ENCODE measurements around the gene LSM12. TPM values are rescaled to one million over a fixed set of nuclear protein-coding genes. Genes with fewer than 3 reads are reported as not detected.

Gene LSM12
- total RNA-seq, 2 experiments from 2014 or later = 35.4 to 67.9 TPM

DNA sequence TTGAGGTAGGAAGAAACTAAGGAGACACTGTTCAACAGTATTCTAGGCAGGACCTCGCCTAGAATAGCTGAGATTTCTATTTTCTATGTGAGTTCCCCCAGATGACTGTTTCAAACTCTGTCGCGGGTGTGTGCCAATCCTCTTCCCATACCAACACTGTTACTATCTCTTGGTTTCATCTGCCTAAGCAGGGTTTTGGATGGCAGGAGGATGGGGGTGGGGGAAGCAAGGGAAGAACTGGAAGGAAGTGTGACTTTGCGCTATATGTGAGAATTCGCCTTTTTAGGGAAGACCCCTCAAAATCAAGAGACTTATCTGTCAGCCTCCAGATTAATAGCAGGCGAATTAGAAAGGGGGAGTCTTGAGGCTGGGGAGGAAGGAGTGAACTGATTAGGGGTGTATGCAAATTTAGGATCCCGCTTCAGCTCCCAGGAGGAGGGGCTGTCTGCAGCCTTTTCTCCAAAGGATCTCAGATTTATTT is 3.5 kb upstream of the LSM12 start:
- Histone ChIP-seq H4K20me1 (ENCODE audit: insufficient read depth, low read length) (no peaks in the 10 kb centered on the region), H3K4me2 (ENCODE audit: low read length) (peak overlapping the region; percentile 88), H3K4me1 (ENCODE audit: insufficient read depth, low read length, poor library complexity, severe bottlenecking) (peaks cover 36% of the 10 kb centered on the region), H2AFZ (ENCODE audit: low read length) (peak overlapping the region; percentile 64), H3K9me3 (ENCODE audit: low read length) (no peaks in the 10 kb centered on the region), H3K79me2 (ENCODE audit: insufficient read depth, low read depth, low read length) (peaks cover 23% of the 10 kb centered on the region), H3K9me2 (ENCODE audit: insufficient read depth, low read length) (no peaks in the 10 kb centered on the region), H3K4me3 (ENCODE audit: low read depth, low read length, poor library complexity, severe bottlenecking) (peak overlapping the region; percentile 76), H3K36me3 (ENCODE audit: insufficient read depth, low read length) (peaks cover 5% of the 10 kb centered on the region), H3K27ac (ENCODE audit: low read depth, low read length, poor library complexity, severe bottlenecking) (peak overlapping the region; percentile 67)
- POLR2A ChIA-PET = interaction anchor here (0.6 to 0.9 kb wide), 8 partner anchors 10 to 885 kb away, joined by 3 to 8 read pairs (median 4); no protein-coding TSS in a partner anchor
- BruUV-seq (replicated peaks) = TSS peak; percentile 85
- DNase-seq (ENCODE audit: low spot score) = peak; percentile 12
- CTCF ChIA-PET (ENCODE audit: unreplicated experiment) = no interaction called here
- intact Hi-C loops (cut with micrococcal nuclease; ENCODE audit: unreplicated experiment) = loop anchor here (2.0 to 10.0 kb wide), 5 partner anchors 52 to 277 kb away; partner anchors contain the start of genes GRN, HDAC5, SLC25A39 and TMUB2
- no peak for TF ChIP-seq EZH2phosphoT487 (IDR thresholded peaks at IDR 0.05; ENCODE audit: borderline replicate concordance, low read depth, low read length)
- TF ChIP-seq, protein P1, sequence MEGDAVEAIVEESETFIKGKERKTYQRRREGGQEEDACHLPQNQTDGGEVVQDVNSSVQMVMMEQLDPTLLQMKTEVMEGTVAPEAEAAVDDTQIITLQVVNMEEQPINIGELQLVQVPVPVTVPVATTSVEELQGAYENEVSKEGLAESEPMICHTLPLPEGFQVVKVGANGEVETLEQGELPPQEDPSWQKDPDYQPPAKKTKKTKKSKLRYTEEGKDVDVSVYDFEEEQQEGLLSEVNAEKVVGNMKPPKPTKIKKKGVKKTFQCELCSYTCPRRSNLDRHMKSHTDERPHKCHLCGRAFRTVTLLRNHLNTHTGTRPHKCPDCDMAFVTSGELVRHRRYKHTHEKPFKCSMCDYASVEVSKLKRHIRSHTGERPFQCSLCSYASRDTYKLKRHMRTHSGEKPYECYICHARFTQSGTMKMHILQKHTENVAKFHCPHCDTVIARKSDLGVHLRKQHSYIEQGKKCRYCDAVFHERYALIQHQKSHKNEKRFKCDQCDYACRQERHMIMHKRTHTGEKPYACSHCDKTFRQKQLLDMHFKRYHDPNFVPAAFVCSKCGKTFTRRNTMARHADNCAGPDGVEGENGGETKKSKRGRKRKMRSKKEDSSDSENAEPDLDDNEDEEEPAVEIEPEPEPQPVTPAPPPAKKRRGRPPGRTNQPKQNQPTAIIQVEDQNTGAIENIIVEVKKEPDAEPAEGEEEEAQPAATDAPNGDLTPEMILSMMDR (conservative IDR thresholded peaks at IDR 0.05; ENCODE audit: low read length) = no peak

DNA sequence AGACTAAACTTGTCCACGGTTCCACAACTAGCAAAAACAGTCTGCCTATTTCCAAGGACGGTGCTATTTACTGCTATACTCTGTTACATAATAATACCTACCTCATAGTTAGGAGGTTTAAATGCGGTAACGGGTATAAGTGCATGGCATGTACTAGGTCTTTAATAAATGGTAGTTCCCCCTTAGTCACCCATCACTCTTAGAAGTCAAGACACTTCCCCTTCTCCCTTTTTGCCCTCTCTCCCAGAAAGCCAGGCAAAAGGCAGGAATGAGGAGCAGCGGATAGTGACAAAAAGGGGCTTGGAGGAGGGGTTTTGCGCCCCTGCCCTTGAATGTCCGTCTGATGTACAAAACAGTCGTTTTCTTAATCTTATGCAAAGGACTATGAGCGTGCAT is 1.1 kb upstream of the LSM12 start:
- Histone ChIP-seq H3K9me2 (ENCODE audit: insufficient read depth, low read length) (no peaks in the 10 kb centered on the region), H3K4me2 (ENCODE audit: low read length) (peak overlapping the region; percentile 87), H3K27ac (ENCODE audit: low read depth, low read length, poor library complexity, severe bottlenecking) (peak overlapping the region; percentile 72), H2AFZ (ENCODE audit: low read length) (peak overlapping the region; percentile 73; the same call in 1 of the 2 replicates), H3K36me3 (ENCODE audit: insufficient read depth, low read length) (peaks cover 18% of the 10 kb centered on the region), H4K20me1 (ENCODE audit: insufficient read depth, low read length) (no peaks in the 10 kb centered on the region), H3K79me2 (ENCODE audit: insufficient read depth, low read depth, low read length) (peaks cover 48% of the 10 kb centered on the region), H3K4me1 (ENCODE audit: insufficient read depth, low read length, poor library complexity, severe bottlenecking) (peaks cover 46% of the 10 kb centered on the region), H3K9me3 (ENCODE audit: low read length) (no peaks in the 10 kb centered on the region), H3K4me3 (ENCODE audit: low read depth, low read length, poor library complexity, severe bottlenecking) (peak overlapping the region; percentile 90)
- BruUV-seq (replicated peaks) = no TSS peak
- ChIA-PET POLR2A (no interaction called here), CTCF (ENCODE audit: unreplicated experiment) (no interaction called here)
- intact Hi-C loops (cut with micrococcal nuclease; ENCODE audit: unreplicated experiment) = no loop called here
- no peak for TF ChIP-seq EZH2phosphoT487 (IDR thresholded peaks at IDR 0.05; ENCODE audit: borderline replicate concordance, low read depth, low read length)
- TF ChIP-seq, protein P1 (conservative IDR thresholded peaks at IDR 0.05; ENCODE audit: low read length) = no peak
- DNase-seq (ENCODE audit: low spot score) = no peak

DNA sequence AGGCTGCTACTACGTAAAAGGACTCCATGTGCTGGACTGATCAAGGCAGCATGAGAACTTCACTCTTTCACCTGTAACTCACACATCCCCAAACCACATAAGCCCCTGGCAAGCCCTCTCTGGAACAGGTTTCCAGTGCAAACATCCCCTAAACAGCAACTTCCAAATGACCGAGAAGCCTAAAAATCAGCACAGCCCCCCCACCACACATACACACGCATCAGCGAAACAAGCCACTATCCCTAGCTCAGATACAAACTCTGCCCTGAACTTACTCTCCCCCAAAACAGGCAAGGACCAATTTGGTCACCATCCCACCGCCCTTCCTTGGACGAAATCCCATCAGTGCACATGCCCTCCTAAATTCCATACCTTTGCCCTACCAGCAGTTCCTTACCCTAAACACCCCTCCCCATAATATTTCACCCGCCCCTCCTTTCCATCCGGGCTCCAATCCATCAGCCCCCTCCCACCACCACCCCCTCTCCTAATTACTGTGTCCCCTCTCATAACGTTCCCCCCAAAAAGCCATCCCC is 735 bp downstream of the LSM12 start:
- Histone ChIP-seq H3K4me1 (ENCODE audit: insufficient read depth, low read length, poor library complexity, severe bottlenecking) (peaks cover 35% of the 10 kb centered on the region), H3K79me2 (ENCODE audit: insufficient read depth, low read depth, low read length) (peaks cover 53% of the 10 kb centered on the region), H3K9me2 (ENCODE audit: insufficient read depth, low read length) (no peaks in the 10 kb centered on the region), H3K4me2 (ENCODE audit: low read length) (peak overlapping the region; percentile 87), H3K4me3 (ENCODE audit: low read depth, low read length, poor library complexity, severe bottlenecking) (peak overlapping the region; percentile 90), H2AFZ (ENCODE audit: low read length) (peak overlapping the region; percentile 10; the same call in 1 of the 2 replicates), H3K9me3 (ENCODE audit: low read length) (no peaks in the 10 kb centered on the region), H4K20me1 (ENCODE audit: insufficient read depth, low read length) (no peaks in the 10 kb centered on the region), H3K27ac (ENCODE audit: low read depth, low read length, poor library complexity, severe bottlenecking) (peak overlapping the region; percentile 72), H3K36me3 (ENCODE audit: insufficient read depth, low read length) (peaks cover 36% of the 10 kb centered on the region)
- BruUV-seq (replicated peaks) = no TSS peak
- peak; percentile 39 for DNase-seq (ENCODE audit: low spot score)
- TF ChIP-seq EZH2phosphoT487 (IDR thresholded peaks at IDR 0.05; ENCODE audit: borderline replicate concordance, low read depth, low read length) = no peak
- TF ChIP-seq, protein P1 (conservative IDR thresholded peaks at IDR 0.05; ENCODE audit: low read length) = no peak
- ChIA-PET POLR2A (interaction anchor here (0.6 to 0.8 kb wide), 2 partner anchors 11 to 61 kb away, joined by 3 read pairs; no protein-coding TSS in a partner anchor), CTCF (ENCODE audit: unreplicated experiment) (interaction anchor here (0.5 to 0.6 kb wide), 2 partner anchors 61 to 184 kb away, joined by 3 to 4 read pairs; no protein-coding TSS in a partner anchor)
- intact Hi-C loops (cut with micrococcal nuclease; ENCODE audit: unreplicated experiment) = no loop called here

Measured in OCI-LY7 (cell line).